Measurements from ENCODE around the gene CD36. TPM values are rescaled to one million over a fixed set of nuclear protein-coding genes. Genes with fewer than 3 reads are reported as not detected.

The CD36 gene
- polyA plus RNA-seq, 1 donor from 2014 or later: 0.31 TPM

DNA sequence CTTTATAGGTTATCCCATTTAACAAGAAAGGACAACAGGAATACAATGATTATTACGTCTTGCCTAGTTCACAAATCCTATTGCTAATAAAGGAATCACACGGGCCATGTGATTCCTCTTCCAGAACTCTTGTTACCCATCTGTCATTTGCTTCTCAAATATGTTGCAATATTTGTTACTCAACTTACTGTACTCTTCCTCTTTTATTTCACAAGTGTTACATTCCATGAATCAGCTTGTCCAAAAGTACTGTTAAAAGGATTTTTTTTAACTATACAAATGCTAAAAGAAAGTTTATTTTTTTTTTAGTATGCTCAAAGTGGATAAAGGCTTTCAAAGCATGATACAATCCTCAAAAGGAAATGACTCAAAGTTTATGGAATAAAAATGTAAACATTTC, 3.9 kb upstream of the CD36 start:
- no peak for TF ChIP-seq CTCF (IDR thresholded peaks at IDR 0.05; ENCODE audit: poor library complexity, severe bottlenecking)
- TF ChIP-seq RAD21 (conservative IDR thresholded peaks at IDR 0.05): no peak
- no peak for TF ChIP-seq SMC3 (conservative IDR thresholded peaks at IDR 0.05; ENCODE audit: poor library complexity)
- TF ChIP-seq MXI1 (conservative IDR thresholded peaks at IDR 0.05; ENCODE audit: poor library complexity, severe bottlenecking): no peak
- no peak for TF ChIP-seq EZH2 (IDR thresholded peaks at IDR 0.05; ENCODE audit: borderline replicate concordance, insufficient read depth, low read length, poor library complexity, severe bottlenecking)
- TF ChIP-seq POLR2AphosphoS5 (IDR thresholded peaks at IDR 0.05): no peak
- TF ChIP-seq TAF1 (IDR thresholded peaks at IDR 0.05; ENCODE audit: low read depth): no peak
- TF ChIP-seq, protein P1, sequence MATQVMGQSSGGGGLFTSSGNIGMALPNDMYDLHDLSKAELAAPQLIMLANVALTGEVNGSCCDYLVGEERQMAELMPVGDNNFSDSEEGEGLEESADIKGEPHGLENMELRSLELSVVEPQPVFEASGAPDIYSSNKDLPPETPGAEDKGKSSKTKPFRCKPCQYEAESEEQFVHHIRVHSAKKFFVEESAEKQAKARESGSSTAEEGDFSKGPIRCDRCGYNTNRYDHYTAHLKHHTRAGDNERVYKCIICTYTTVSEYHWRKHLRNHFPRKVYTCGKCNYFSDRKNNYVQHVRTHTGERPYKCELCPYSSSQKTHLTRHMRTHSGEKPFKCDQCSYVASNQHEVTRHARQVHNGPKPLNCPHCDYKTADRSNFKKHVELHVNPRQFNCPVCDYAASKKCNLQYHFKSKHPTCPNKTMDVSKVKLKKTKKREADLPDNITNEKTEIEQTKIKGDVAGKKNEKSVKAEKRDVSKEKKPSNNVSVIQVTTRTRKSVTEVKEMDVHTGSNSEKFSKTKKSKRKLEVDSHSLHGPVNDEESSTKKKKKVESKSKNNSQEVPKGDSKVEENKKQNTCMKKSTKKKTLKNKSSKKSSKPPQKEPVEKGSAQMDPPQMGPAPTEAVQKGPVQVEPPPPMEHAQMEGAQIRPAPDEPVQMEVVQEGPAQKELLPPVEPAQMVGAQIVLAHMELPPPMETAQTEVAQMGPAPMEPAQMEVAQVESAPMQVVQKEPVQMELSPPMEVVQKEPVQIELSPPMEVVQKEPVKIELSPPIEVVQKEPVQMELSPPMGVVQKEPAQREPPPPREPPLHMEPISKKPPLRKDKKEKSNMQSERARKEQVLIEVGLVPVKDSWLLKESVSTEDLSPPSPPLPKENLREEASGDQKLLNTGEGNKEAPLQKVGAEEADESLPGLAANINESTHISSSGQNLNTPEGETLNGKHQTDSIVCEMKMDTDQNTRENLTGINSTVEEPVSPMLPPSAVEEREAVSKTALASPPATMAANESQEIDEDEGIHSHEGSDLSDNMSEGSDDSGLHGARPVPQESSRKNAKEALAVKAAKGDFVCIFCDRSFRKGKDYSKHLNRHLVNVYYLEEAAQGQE (IDR thresholded peaks at IDR 0.05; ENCODE audit: borderline replicate concordance): no peak
- no peak for TF ChIP-seq EP300 (conservative IDR thresholded peaks at IDR 0.05; ENCODE audit: poor library complexity, severe bottlenecking)
- Histone ChIP-seq H4K20me1 (ENCODE audit: insufficient read depth) (no peaks in the 10 kb centered on the region), H3K27me3 (ENCODE audit: insufficient read depth, low read depth, low read length) (no peaks in the 10 kb centered on the region), H2AFZ (ENCODE audit: low read depth, low read length) (no peak overlapping the region), H3K4me2 (ENCODE audit: low read length) (no peak overlapping the region), H3K36me3 (ENCODE audit: insufficient read depth, low read length) (no peaks in the 10 kb centered on the region), H3K79me2 (replicated peaks; ENCODE audit: insufficient read depth, low read length) (no peaks in the 10 kb centered on the region), H3K9ac (ENCODE audit: low read length) (no peak overlapping the region), H3K4me3 (ENCODE audit: low read length) (no peak overlapping the region), H3K9me2 (ENCODE audit: insufficient read depth, low read length) (no peaks in the 10 kb centered on the region), H3K27ac (ENCODE audit: low read length) (no peak overlapping the region), H3K9me3 (ENCODE audit: low read length) (no peaks in the 10 kb centered on the region), H3F3A (ENCODE audit: insufficient read depth, low read length, poor library complexity, severe bottlenecking) (no peaks in the 10 kb centered on the region)

- no peak overlapping the region for H3K4me3 ChIP-seq (ENCODE audit: low read length)
- no peak overlapping the region for H3K27ac ChIP-seq (ENCODE audit: low read length)
- H3K9me3 ChIP-seq (ENCODE audit: low read length): no peaks in the 10 kb centered on the region
- no peaks in the 10 kb centered on the region for H3K27me3 ChIP-seq (ENCODE audit: insufficient read depth, low read depth, low read length)
- H3K4me2 ChIP-seq (ENCODE audit: low read length): no peak overlapping the region
- TF ChIP-seq SMC3 (conservative IDR thresholded peaks at IDR 0.05; ENCODE audit: poor library complexity) (no peak), EZH2 (IDR thresholded peaks at IDR 0.05; ENCODE audit: borderline replicate concordance, insufficient read depth, low read length, poor library complexity, severe bottlenecking) (no peak), CTCF (IDR thresholded peaks at IDR 0.05; ENCODE audit: poor library complexity, severe bottlenecking) (no peak), RAD21 (conservative IDR thresholded peaks at IDR 0.05) (no peak), EP300 (conservative IDR thresholded peaks at IDR 0.05; ENCODE audit: poor library complexity, severe bottlenecking) (no peak), TAF1 (IDR thresholded peaks at IDR 0.05; ENCODE audit: low read depth) (no peak), MXI1 (conservative IDR thresholded peaks at IDR 0.05; ENCODE audit: poor library complexity, severe bottlenecking) (no peak), POLR2AphosphoS5 (IDR thresholded peaks at IDR 0.05) (no peak)
- TF ChIP-seq, protein P1 (IDR thresholded peaks at IDR 0.05; ENCODE audit: borderline replicate concordance): no peak
- no peaks in the 10 kb centered on the region for H3K79me2 ChIP-seq (replicated peaks; ENCODE audit: insufficient read depth, low read length)
- no peak overlapping the region for H3K9ac ChIP-seq (ENCODE audit: low read length)
- H3K9me2 ChIP-seq (ENCODE audit: insufficient read depth, low read length): no peaks in the 10 kb centered on the region
- H3F3A ChIP-seq (ENCODE audit: insufficient read depth, low read length, poor library complexity, severe bottlenecking): no peaks in the 10 kb centered on the region
- no peaks in the 10 kb centered on the region for H3K36me3 ChIP-seq (ENCODE audit: insufficient read depth, low read length)
- no peaks in the 10 kb centered on the region for H4K20me1 ChIP-seq (ENCODE audit: insufficient read depth)
- no peak overlapping the region for H2AFZ ChIP-seq (ENCODE audit: low read depth, low read length)
These were observed 2.9 kb upstream of the CD36 start for GRCh38 chr7:80635533-80635932.
